HG03066 (cell line): ENCODE results near the gene EIF2B4.
"Not testable (repeated sequence)": the region's sequence is repeated elsewhere in the genome, so short reads cannot be mapped to it uniquely, and the experiment has no call there.

Source experiments
- ATAC-seq: cut with Tn5 transposase; IDR thresholded peaks from one replicate; pipeline ENCODE4 v1.9.1; 2021; ENCODE audit warnings: low read depth; ENCODE audit not compliant: unreplicated experiment

EIF2B4 gene

GRCh38 chr2:27350106-27350693, 19.9 kb downstream of the EIF2B4 start:
- ATAC-seq, result no peak

DNA sequence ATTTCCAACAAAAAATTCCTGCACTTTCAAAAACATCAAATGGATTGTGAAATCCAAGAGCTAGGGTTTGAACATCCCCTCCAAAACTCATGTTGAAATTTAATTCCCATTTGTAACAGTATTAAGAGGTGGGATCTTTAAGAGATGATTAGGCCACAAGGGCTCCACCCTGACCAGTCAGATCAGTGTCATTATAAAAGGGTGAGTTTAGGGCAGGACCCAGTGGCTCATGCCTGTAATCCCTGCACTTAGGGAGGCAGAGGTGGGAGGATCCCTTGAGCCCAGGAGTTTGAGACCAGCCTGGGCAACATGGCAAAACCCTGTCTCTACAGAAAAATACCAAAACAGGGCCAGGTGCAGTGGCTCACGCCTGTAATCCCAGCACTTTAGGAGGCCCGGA, 22.5 kb downstream of the EIF2B4 start:
- ATAC-seq, result no peak

- no peak for ATAC-seq
Observed at GRCh38 chr2:27336173-27336572, 34.0 kb downstream of the EIF2B4 start.

DNA sequence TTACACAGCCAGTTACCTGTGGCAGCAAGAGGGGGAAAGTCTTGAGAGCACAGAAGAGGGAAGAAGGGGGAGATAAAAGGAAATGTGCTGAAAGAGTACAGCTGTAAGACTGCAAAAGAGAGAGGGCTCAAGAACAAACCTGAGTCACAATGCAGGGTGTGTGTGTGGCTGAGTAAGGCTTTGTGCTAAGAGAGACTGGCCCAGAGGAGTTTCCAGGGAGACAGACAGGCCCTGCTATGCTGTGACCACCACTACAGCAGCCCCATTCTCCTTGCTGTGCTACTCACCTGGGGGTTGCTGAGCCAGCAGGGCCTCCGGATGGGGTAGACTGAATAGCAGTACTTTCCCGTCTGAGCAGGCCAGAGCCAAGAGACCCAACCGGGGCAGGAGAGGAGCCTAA, 34.8 kb downstream of the EIF2B4 start:
- ATAC-seq, result no peak

DNA sequence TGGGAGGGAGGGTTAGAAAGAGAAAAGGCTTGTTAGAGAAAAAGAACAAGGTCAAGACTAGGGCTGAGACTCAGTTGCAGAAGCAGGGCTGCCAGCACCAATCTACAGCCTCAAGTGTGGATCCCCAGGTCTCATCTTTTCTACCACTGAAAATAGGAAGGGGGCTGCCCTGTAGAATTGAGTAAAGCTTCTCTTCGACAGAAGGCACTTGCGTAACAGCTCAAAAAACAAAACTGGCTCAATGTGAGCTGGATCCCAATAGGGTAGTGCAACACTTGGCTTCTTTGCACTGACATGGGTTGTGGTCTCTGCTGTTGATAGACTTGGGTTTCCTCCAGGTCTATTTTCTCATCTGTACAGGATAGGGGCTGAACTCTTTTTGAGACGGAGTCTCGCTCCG, 45.4 kb downstream of the EIF2B4 start:
- ATAC-seq, result no peak

- ATAC-seq, result no peak
Observed at GRCh38 chr2:27323596-27324285, 46.4 kb downstream of the EIF2B4 start.

DNA sequence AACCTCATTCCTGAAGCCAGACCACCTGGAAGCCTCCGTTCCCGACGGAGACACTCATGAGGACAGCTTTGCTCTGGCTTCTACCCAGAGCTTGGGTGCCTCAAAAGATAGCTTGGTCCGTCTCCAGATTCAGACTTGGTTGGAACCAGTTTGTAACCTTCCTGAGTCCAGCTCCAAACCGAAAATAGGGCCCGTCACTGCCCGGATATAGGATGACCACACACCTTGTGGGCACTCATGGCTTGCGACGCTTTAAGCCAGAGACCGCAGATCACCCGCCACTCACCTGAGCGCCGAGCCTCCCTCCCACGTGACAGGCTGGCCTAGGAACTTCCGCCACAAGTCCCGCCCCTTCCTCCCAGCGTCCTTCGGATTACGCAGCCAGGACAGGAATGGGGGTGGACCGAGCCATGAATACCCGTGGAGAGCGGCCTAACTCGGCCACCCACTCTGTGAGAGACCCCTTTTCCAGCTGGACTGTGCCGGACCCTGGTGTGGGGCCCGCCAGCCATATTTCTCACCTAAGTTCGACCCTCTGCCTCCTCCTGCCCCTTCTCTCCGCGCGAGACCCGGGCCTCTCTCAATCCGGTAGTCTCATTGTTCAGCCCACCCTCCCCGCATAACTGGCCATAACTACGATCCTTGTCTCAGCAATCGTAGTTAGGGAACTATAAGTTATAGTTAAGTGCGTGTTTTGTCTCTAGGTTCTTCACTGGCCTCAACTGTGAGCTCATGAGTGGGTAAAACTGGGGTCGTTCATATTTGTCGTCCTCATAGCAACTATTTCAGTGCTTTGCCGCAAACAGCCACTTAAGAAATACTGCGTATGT, 47.2 kb downstream of the EIF2B4 start, which contains the start of gene MPV17:
TSS of gene MPV17 (minus strand) at position 332 of the 830 bp plus-strand sequence. CDS start 580 bp downstream, outside the sequence.
- peak; percentile 87 for ATAC-seq

DNA sequence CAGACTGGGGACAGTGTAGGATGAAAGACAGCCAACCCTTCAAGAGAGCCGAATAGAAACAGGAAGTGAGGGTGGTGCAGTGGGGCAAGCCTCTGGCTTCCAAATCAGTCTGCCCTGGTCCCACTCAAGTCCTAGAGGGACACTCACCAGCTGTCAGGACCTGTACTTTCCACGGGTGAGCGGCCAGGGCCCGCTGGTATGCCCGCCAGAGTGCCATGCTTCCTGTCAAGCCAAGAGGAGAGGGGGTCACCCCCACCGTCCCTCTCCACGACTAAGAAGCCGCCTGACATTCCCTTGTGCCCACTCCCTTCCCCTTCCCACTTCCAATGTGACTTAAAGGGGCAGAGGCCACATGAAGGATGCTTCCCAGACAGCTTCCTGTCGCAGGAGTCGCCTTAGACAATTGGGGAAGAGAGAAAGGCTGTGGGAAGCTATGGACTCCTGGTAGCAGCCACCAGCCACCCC, 47.8 kb downstream of the EIF2B4 start:
- ATAC-seq, result no peak

DNA sequence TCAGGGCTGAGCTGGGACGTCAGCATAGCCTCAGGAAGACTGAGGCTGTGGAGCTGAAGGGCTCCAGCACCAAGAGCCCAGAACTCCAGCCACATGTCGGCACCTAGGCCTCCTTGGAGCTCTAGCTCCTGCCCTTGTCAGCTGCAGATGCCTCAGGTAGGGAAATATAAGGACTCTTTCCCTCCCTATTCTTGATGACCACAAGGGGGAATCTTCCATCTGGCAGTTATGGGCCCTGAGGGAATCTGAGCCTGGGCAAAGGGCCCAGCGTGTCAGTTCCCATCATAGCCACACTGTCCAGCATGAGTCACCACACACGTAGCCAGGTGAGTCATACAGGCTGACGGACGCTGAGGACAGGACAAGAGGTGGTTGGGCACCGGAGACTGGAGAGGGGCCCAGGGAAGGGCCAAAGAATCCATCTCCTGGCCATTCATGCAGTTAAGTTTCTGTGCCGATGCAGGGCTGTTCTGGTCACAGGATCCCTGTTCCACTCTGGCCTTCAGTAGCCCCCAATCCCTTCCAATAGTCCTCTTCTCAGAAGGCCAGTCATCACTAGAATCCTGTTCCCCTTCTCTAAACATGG, 49.1 kb downstream of the EIF2B4 start:
- ATAC-seq, result no peak

- ATAC-seq, result not testable (repeated sequence)
Observed at GRCh38 chr2:27319839-27320238, 50.3 kb downstream of the EIF2B4 start.

DNA sequence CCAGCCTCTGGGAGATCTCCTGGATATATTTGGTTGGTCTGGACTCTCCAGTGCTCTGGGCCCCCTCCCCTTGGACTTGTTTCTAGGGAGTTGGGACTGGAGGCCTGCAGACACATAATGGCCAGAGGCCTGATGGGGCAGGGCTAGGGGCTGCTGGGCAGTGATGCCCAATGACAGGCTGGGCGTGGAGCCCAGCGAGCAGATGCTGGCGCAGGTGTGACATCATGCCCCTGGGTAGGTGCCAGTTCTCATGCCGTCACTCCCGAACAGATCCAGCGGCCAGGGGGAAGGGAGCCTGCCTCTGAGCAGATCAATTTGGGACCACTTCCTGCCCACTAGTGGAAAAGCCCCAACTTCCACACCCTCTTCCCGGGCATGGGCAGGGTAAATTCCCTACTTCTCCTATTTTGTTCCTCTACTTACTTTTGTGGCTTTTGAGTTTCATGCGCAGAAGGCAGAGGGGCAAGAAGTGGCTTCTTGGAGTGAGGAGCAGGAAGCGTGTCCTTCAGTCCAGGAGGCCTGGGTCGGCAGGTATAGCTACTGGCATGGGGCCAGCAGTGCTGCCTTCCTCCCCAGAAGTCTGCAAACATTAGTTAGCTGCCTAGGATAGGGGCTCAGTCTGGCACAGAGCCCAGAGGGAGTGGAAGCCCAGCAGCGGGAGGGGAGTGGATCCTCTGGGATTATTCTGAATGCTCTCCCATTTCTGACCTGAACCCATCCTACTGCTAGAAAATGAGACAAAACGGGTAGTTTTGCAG, 53.3 kb downstream of the EIF2B4 start:
- ATAC-seq, result no peak

DNA sequence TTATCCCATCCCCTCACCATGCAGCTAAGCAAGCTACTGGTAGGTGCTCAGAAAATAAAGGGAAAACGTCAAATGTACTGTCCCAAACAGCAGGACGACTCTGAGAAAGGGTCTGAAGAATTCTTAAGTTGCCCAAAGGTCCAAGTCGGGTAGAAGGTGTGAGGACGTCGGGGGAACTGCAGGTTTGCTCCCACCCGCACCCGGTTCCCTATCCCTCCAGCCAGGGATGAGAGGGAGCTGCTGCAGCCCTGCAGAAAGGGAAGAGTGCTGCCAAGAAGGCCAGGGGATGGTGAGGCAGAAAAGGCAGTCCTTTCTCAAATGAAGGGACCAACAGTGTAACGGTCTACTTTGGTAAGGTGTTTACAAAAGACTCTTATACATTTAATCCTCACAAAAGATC, 55.0 kb downstream of the EIF2B4 start:
- ATAC-seq, result no peak

DNA sequence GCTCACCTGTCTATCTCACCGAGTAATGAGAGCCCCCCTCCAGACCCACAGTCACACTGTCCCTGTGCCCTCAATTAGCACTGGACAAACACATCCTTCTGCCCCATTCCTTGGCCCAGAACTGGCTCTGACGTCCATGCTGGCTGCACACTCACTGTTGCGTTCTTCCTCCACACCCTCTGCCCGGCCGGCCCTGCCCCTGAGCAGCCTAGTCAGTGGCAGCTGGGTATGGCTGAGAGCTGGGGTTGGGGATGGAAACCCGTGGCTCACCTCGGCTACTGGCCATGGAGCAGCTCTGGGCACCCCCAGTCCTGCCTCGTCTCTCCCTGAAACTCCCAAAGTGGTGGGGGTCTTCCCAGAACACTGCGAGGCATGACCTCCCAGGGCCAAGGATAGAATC, 55.4 kb downstream of the EIF2B4 start:
- ATAC-seq, result no peak
